Testis (tissue), 2 donors: ENCODE results near the gene SYN1.

Experiments used
- POLR2A ChIP-seq: fragments of 450-650 bp; IDR thresholded peaks from one replicate; pipeline ENCODE4 v1.6.1; 2017; ENCODE audit warnings: antibody characterized with exemption, mild to moderate bottlenecking, moderate library complexity
- TF ChIP-seq, protein P1 (sequence below), 3 experiments: fragments of 450-650 bp in 2 of 3; fragments of 200-600 bp in 1 of 3; sonication (generic) in 1 of 3; IDR thresholded peaks; one replicate each; pipeline ENCODE4 v1.5.1; 2016 to 2019; ENCODE audit warnings: antibody characterized with exemption in 3 of 3, mild to moderate bottlenecking in 2 of 3, moderate library complexity in 1 of 3

DNA sequence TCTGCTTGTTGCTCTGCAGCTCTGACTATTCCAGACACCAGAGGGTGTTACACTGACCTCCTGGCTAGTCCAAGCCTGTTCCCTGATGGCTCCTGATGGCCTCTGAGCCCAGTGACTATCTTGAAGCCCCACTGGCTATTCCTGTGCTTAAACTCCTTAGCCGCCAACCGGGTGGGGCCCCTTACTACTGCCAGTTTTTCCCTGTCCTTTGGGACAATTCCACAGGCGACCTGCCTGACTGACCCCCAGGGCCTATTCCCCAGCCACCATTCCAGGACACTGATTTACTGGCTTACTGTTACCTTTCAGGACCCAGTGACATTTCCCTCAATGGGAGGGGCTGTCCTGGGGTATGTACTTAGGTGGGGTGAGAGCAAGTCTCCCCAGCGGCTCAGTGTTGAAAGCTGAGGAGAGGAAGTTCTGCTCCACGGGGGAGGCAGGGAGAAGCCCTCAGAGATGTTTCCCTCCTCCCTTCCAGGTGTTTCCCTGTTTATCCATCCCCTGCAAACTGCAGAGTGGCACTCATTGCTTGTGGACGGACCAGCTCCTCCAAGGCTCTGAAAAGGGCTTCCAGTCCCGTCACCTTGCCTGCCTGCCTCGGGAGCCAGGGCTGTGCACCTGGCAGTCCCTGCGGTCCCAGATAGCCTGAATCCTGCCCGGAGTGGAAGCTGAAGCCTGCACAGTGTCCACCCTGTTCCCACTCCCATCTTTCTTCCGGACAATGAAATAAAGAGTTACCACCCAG, 33.4 kb downstream of the SYN1 start:
- TF ChIP-seq, protein P1, sequence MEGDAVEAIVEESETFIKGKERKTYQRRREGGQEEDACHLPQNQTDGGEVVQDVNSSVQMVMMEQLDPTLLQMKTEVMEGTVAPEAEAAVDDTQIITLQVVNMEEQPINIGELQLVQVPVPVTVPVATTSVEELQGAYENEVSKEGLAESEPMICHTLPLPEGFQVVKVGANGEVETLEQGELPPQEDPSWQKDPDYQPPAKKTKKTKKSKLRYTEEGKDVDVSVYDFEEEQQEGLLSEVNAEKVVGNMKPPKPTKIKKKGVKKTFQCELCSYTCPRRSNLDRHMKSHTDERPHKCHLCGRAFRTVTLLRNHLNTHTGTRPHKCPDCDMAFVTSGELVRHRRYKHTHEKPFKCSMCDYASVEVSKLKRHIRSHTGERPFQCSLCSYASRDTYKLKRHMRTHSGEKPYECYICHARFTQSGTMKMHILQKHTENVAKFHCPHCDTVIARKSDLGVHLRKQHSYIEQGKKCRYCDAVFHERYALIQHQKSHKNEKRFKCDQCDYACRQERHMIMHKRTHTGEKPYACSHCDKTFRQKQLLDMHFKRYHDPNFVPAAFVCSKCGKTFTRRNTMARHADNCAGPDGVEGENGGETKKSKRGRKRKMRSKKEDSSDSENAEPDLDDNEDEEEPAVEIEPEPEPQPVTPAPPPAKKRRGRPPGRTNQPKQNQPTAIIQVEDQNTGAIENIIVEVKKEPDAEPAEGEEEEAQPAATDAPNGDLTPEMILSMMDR (IDR thresholded peaks at IDR 0.05), result no peak
- no peak for TF ChIP-seq POLR2A
